SK-N-SH treated with all-trans-retinoic acid at 6 μM for 48 hours (cell line): ENCODE measurements around the gene NPRL2.

Source experiments
- ARNTL ChIP-seq: fragments of 450-650 bp; formaldehyde crosslinking; IDR thresholded peaks from 2 replicates; pipeline ENCODE4 v1.5.0; 2020; ENCODE audit warnings: low read depth, mild to moderate bottlenecking, moderate library complexity, borderline replicate concordance
- BACH2 ChIP-seq: fragments of 250-450 bp; sonication (Bioruptor Pico); IDR thresholded peaks from 2 replicates; pipeline ENCODE4 v1.9.0; 2021; ENCODE audit warnings: mild to moderate bottlenecking, borderline replicate concordance
- GLIS3 ChIP-seq: fragments of 250-450 bp; sonication (Bioruptor Pico); IDR thresholded peaks from 2 replicates; pipeline ENCODE4 v1.5.0; 2020; ENCODE audit warnings: mild to moderate bottlenecking, moderate library complexity
- OSR1 ChIP-seq: fragments of 250-450 bp; sonication (Bioruptor Pico); IDR thresholded peaks from 2 replicates; pipeline ENCODE4 v1.8.0; 2022; ENCODE audit warnings: moderate library complexity, mild to moderate bottlenecking, inconsistent platforms
- RARB ChIP-seq: fragments of 250-450 bp; sonication (Bioruptor Pico); IDR thresholded peaks from 2 replicates; pipeline ENCODE4 v1.8.0; 2021; ENCODE audit warnings: mild to moderate bottlenecking, moderate library complexity
- TCF4 ChIP-seq: fragments of 250-450 bp; sonication (Bioruptor Pico); IDR thresholded peaks from 2 replicates; pipeline ENCODE4 v1.8.0; 2021; ENCODE audit warnings: mild to moderate bottlenecking, moderate library complexity, borderline replicate concordance
- TOX ChIP-seq: fragments of 250-450 bp; sonication (Bioruptor Pico); IDR thresholded peaks from 2 replicates; pipeline ENCODE4 v1.8.0; 2021; ENCODE audit warnings: mild to moderate bottlenecking, moderate library complexity, borderline replicate concordance
- ZFP3 ChIP-seq: fragments of 250-450 bp; sonication (Bioruptor Pico); IDR thresholded peaks from 2 replicates; pipeline ENCODE4 v1.5.0; 2020; ENCODE audit warnings: mild to moderate bottlenecking, moderate library complexity
- ZFP30 ChIP-seq: fragments of 450-650 bp; formaldehyde crosslinking; IDR thresholded peaks from 2 replicates; pipeline ENCODE4 v1.5.0; 2022; ENCODE audit warnings: mild to moderate bottlenecking, moderate library complexity
- ZNF565 ChIP-seq: fragments of 450-650 bp; formaldehyde crosslinking; conservative IDR thresholded peaks from 2 replicates; pipeline ENCODE4 v1.5.0; 2020; ENCODE audit warnings: low read depth, mild to moderate bottlenecking, moderate library complexity
- ZNF8 ChIP-seq: fragments of 450-650 bp; formaldehyde crosslinking; IDR thresholded peaks from 2 replicates; pipeline ENCODE4 v1.5.0; 2020; ENCODE audit warnings: mild to moderate bottlenecking, moderate library complexity

GRCh38 chr3:50299929-50300680, 50.5 kb downstream of the NPRL2 start:
- no peak for TF ChIP-seq TCF4 (CRISPR knock-in tag)
- TF ChIP-seq ZNF565: no peak
- TF ChIP-seq BACH2 (CRISPR knock-in tag): no peak
- TF ChIP-seq ARNTL: no peak
- no peak for TF ChIP-seq ZFP30 (CRISPR knock-in tag)
- TF ChIP-seq ZNF8 (CRISPR knock-in tag): no peak
- no peak for TF ChIP-seq OSR1
- no peak for TF ChIP-seq RARB (CRISPR knock-in tag)
- TF ChIP-seq GLIS3 (CRISPR knock-in tag): no peak
- TF ChIP-seq ZFP3: no peak
- no peak for TF ChIP-seq TOX (CRISPR knock-in tag)
